SK-N-SH (cell line): ENCODE results near the gene UNK. TPM values are rescaled to one million over a fixed set of nuclear protein-coding genes. Genes with fewer than 3 reads are reported as not detected.
A peak's percentile ranks its signal among the peaks of the same experiment; 100 is the strongest.

Source experiments
- CTCF ChIA-PET: fragments of 300-600, 350-600 bp; formaldehyde crosslinking; extraction: SDS; loops from one replicate; lab custom pipeline; 2021; lab: Yijun Ruan, JAX
- POLR2A ChIA-PET: fragments of 350-600 bp; sonication (Branson Sonifier 250); formaldehyde crosslinking; extraction: SDS; loops from one replicate; lab custom pipeline; 2020; ENCODE audit warnings: antibody characterized with exemption, inconsistent platforms; lab: Yijun Ruan, JAX
- DNase-seq: peaks from one replicate; pipeline ENCODE4 v3.0.0; 2012
- H2AFZ ChIP-seq: fragments of 200-600 bp; sonication (generic); 2 replicates; pipeline ENCODE4 v1.8.1; 2016; ENCODE audit warnings: antibody characterized with exemption, mild to moderate bottlenecking, low read depth
- H3F3A ChIP-seq: fragments of 200-600 bp; sonication (generic); replicated peaks from 2 replicates; pipeline ENCODE3; 2016; ENCODE audit warnings: antibody characterized with exemption, mild to moderate bottlenecking; ENCODE audit not compliant: insufficient read depth
- H3K27ac ChIP-seq, 2 experiments: fragments of 200-500 bp in 1 of 2; fragments of 200-600 bp in 1 of 2; sonication (Bioruptor generic) in 1 of 2; sonication (generic), shearing (Covaris generic) in 1 of 2; 2 replicates each; pipeline versions ENCODE4 v1.5.1 to v1.6.1; 2014 to 2016; ENCODE audit warnings: low read depth in 2 of 2, inconsistent platforms in 1 of 2, low read length in 1 of 2, mild to moderate bottlenecking in 1 of 2, mixed read lengths in 1 of 2
- H3K27me3 ChIP-seq: fragments of 200-600 bp; sonication (generic), shearing (Covaris generic); 2 replicates; pipeline ENCODE4 v1.6.1; 2016; ENCODE audit warnings: mixed run types; ENCODE audit not compliant: insufficient read depth
- H3K36me3 ChIP-seq, 2 experiments: fragments of 200-500 bp in 1 of 2; fragments of 200-600 bp in 1 of 2; sonication (Bioruptor generic) in 1 of 2; sonication (generic) in 1 of 2; replicated peaks in 1 of 2; 2 replicates each; pipeline versions ENCODE3 to v1.5.1; 2014 to 2016; ENCODE audit warnings: low read length in 1 of 2, mild to moderate bottlenecking in 1 of 2; ENCODE audit not compliant: insufficient read depth in 2 of 2, control insufficient read depth in 1 of 2
- H3K4me1 ChIP-seq, 2 experiments: fragments of 200-500 bp in 1 of 2; fragments of 200-600 bp in 1 of 2; sonication (Bioruptor generic) in 1 of 2; sonication (generic), shearing (Covaris generic) in 1 of 2; 2 replicates each; pipeline versions ENCODE4 v1.5.1 to v1.6.1; 2014 to 2016; ENCODE audit warnings: low read depth in 1 of 2, low read length in 1 of 2, mixed run types in 1 of 2; ENCODE audit not compliant: insufficient read depth in 2 of 2, control insufficient read depth in 1 of 2
- H3K4me2 ChIP-seq: fragments of 200-600 bp; sonication (generic), shearing (Covaris generic); 2 replicates; pipeline ENCODE4 v1.6.1; 2017; ENCODE audit warnings: mixed run types
- H3K4me3 ChIP-seq, 2 experiments: fragments of 200-500 bp in 1 of 2; fragments of 200-600 bp in 1 of 2; sonication (Bioruptor generic) in 1 of 2; sonication (generic), shearing (Covaris generic) in 1 of 2; 2 replicates each; pipeline versions ENCODE4 v1.5.1 to v1.8.1; 2014 to 2016; ENCODE audit warnings: low read depth in 2 of 2, inconsistent platforms in 1 of 2, low read length in 1 of 2, mild to moderate bottlenecking in 1 of 2, mixed read lengths in 1 of 2, moderate library complexity in 1 of 2
- H3K79me2 ChIP-seq: fragments of 200-600 bp; sonication (generic); 2 replicates; pipeline ENCODE4 v1.8.1; 2017; ENCODE audit warnings: mild to moderate bottlenecking; ENCODE audit not compliant: insufficient read depth
- H3K9ac ChIP-seq: fragments of 200-600 bp; sonication (generic); 2 replicates; pipeline ENCODE4 v1.6.1; 2017; ENCODE audit warnings: mixed run types
- H3K9me2 ChIP-seq: fragments of 200-600 bp; sonication (generic); 2 replicates; pipeline ENCODE4 v1.6.1; 2017; ENCODE audit warnings: mixed run types
- H3K9me3 ChIP-seq: fragments of 200-600 bp; sonication (generic); 2 replicates; pipeline ENCODE4 v1.6.1; 2017; ENCODE audit warnings: mixed run types, mild to moderate bottlenecking, moderate library complexity
- H4K20me1 ChIP-seq: fragments of 200-600 bp; sonication (generic); 2 replicates; pipeline ENCODE4 v1.6.1; 2017; ENCODE audit warnings: mild to moderate bottlenecking, mixed run types; ENCODE audit not compliant: insufficient read depth
- CHD2 ChIP-seq: fragments of 150-350 bp; IDR thresholded peaks from 2 replicates; pipeline ENCODE4 v1.6.1; 2018; ENCODE audit warnings: low read length; ENCODE audit not compliant: partially characterized antibody
- EZH2phosphoT487 ChIP-seq: fragments of 200-600 bp; sonication (generic); IDR thresholded peaks from 2 replicates; pipeline ENCODE4 v1.6.1; 2017; ENCODE audit warnings: low read depth, mixed run types, mild to moderate bottlenecking, antibody characterized with exemption, moderate library complexity, borderline replicate concordance
- FOXJ3 ChIP-seq: sonication (generic); formaldehyde crosslinking; IDR thresholded peaks from 2 replicates; pipeline ENCODE4 v1.5.1; 2020; ENCODE audit warnings: mild to moderate bottlenecking, missing genetic modification reagents
- GABPA ChIP-seq: IDR thresholded peaks from 2 replicates; pipeline ENCODE4 v1.4.0; 2012; ENCODE audit warnings: low read depth, mild to moderate bottlenecking
- GATA2 ChIP-seq: sonication (generic); formaldehyde crosslinking; IDR thresholded peaks from 2 replicates; pipeline ENCODE4 v1.5.0; 2020; ENCODE audit warnings: mild to moderate bottlenecking, missing genetic modification reagents
- MEF2A ChIP-seq: IDR thresholded peaks from 2 replicates; pipeline ENCODE4 v1.4.0; 2012; ENCODE audit warnings: low read depth, borderline replicate concordance
- MXI1 ChIP-seq: IDR thresholded peaks from 2 replicates; pipeline ENCODE4 v1.6.1; 2012; ENCODE audit warnings: mild to moderate bottlenecking, low read depth, low read length, improper control_type of control experiment
- RAD21 ChIP-seq: IDR thresholded peaks from 2 replicates; pipeline ENCODE4 v1.6.1; 2012; ENCODE audit warnings: mild to moderate bottlenecking, low read length
- RCOR1 ChIP-seq: fragments of 150-350 bp; IDR thresholded peaks from 2 replicates; pipeline ENCODE4 v1.6.1; 2017; ENCODE audit warnings: antibody characterized with exemption, low read length
- RXRA ChIP-seq: IDR thresholded peaks from 2 replicates; pipeline ENCODE4 v1.4.0; 2012; ENCODE audit warnings: low read depth, mild to moderate bottlenecking, borderline replicate concordance
- SIN3A ChIP-seq: IDR thresholded peaks from 2 replicates; pipeline ENCODE4 v1.6.1; 2012; ENCODE audit warnings: low read depth, mild to moderate bottlenecking, low read length, moderate library complexity, borderline replicate concordance
- SMC3 ChIP-seq: IDR thresholded peaks from 2 replicates; pipeline ENCODE4 v1.6.1; 2012; ENCODE audit warnings: low read depth, low read length, improper control_type of control experiment
- TAF1 ChIP-seq: IDR thresholded peaks from 2 replicates; pipeline ENCODE4 v1.6.1; 2012; ENCODE audit warnings: low read depth, mild to moderate bottlenecking, low read length, moderate library complexity, borderline replicate concordance
- TCF12 ChIP-seq: IDR thresholded peaks from 2 replicates; pipeline ENCODE4 v1.4.0; 2012
- TEAD4 ChIP-seq: IDR thresholded peaks from 2 replicates; pipeline ENCODE4 v1.4.0; 2012; ENCODE audit warnings: mild to moderate bottlenecking, borderline replicate concordance; ENCODE audit not compliant: insufficient read depth
- WGBS: methylation state at CpG from one replicate; pipeline ENCODE4 v1.1.6; 2017; ENCODE audit warnings: low lambda C conversion rate; 5-methylcytosine and 5-hydroxymethylcytosine counted together
- polyA plus RNA-seq, 3 experiments: library from polyadenylated mRNA; depleted of rRNA; stranded (reverse); fragments of >200 nt; gene quantifications; 2 replicates each; pipeline ENCODE4 v1.2.3, GENCODE V29; 2012
- TF ChIP-seq, protein P1 (sequence below): IDR thresholded peaks from 2 replicates; pipeline ENCODE4 v1.4.0; 2012; ENCODE audit warnings: low read depth, borderline replicate concordance
- TF ChIP-seq, protein P2 (sequence below): IDR thresholded peaks from 2 replicates; pipeline ENCODE4; 2012
- TF ChIP-seq, protein P3 (sequence below): IDR thresholded peaks from 2 replicates; pipeline ENCODE4 v1.4.0; 2012; ENCODE audit warnings: low read depth
- TF ChIP-seq, protein P4 (sequence below): fragments of 200-600 bp; sonication (generic); IDR thresholded peaks from 2 replicates; pipeline ENCODE4 v1.6.1; 2017; ENCODE audit warnings: antibody characterized with exemption, mild to moderate bottlenecking, moderate library complexity
- TF ChIP-seq, protein P5 (sequence below): IDR thresholded peaks from 2 replicates; pipeline ENCODE4 v1.4.0; 2012; ENCODE audit warnings: low read depth, borderline replicate concordance

The UNK gene
- polyA plus RNA-seq, 1 of the 3 experiments (the other 2 are of a cell fraction) = 24.8 TPM

DNA sequence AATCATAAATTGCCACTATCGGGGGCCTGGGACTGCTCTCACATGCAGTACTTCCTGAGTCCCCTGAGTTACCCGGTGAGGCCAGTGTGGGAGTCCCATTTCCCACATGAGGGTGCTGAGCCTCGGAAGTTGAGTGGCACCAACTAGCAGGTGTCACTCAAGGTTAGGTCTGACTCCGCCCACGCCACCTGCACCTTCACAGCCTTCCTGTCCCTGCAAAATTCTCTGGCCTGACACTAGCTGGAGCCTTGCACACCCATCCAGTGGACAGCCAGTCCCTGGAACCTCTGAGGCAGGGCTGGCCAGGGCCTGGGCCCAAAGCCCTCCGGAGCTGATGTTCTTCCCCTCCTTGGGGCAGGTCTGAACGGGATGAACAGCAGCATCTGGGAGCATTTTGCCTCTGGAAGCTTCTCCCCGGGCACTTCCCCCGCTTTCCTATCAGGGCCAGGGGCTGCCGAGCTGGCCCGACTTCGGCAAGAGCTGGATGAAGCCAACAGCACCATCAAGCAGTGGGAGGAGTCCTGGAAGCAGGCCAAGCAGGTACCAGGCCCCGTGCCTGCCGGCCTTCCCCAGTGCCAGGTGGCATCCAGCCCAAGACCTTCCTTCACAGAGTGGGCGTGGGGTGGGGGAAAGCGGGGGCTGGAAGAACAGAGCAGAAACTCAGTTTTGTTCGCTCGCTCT lies 37.7 kb downstream of the UNK start (continued):
- no peak for TF ChIP-seq MEF2A
- TF ChIP-seq MXI1 = 0 out of 2 replicates have a peak, but pooled peaks have one; percentile 22
- no peak for TF ChIP-seq SIN3A
- no peak for TF ChIP-seq TCF12
- no peak for TF ChIP-seq TEAD4
- TF ChIP-seq FOXJ3 = no peak
- TF ChIP-seq RCOR1 = no peak
- TF ChIP-seq, all 33 proteins: peak for 2

DNA sequence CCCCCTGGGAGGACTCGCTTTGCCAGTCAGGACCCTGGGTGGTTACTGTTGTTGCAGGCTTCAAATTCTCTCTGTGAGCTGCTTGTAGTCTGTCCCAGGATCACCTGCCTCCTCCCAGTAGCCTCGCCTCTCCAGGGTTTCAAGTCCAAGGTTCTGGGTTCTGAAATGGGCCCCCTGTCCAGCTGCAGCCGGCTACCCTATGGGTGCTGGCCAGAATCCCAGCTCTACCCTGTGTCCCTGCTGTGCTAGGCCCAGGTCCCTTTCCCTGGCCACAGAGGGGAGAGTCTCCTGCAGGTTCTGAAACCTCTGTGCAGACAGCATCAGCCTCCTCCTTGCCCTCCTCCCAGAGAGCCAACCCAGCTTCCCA lies 38.2 kb downstream of the UNK start:
- ChIA-PET CTCF (interaction anchor here (1.3 to 11.0 kb wide), 12 partner anchors 11 to 75 kb away, joined by 3 to 111 read pairs (median 7); partner anchors contain the start of gene WBP2), POLR2A (interaction anchor here (1.1 to 4.7 kb wide), 4 partner anchors 22 to 47 kb away, joined by 3 to 31 read pairs (median 6); a partner anchor contains a TSS)
- Histone ChIP-seq H2AFZ (no peak overlapping the region), H3K27me3 (no peaks in the 10 kb centered on the region), H3K4me3 (no peak overlapping the region), H3F3A (peaks cover 7% of the 10 kb centered on the region), H3K27ac (peak overlapping the region in 1 of 2 experiments; percentile 0; a peak in 1 of 4 replicates), H3K4me1 (peaks cover 2 to 37% of the 10 kb centered on the region in 2 experiments; a peak in 1 of 4 replicates), H3K9ac (no peak overlapping the region), H3K9me2 (no peaks in the 10 kb centered on the region), H3K9me3 (no peaks in the 10 kb centered on the region), H3K4me2 (no peak overlapping the region), H3K79me2 (no peaks in the 10 kb centered on the region), H4K20me1 (no peaks in the 10 kb centered on the region), H3K36me3 (peaks cover 4 to 64% of the 10 kb centered on the region in 2 experiments)
- no peak for DNase-seq
- WGBS = 71% methylated on average over 2 of the region's 3 CpGs
- TF ChIP-seq, protein P1, sequence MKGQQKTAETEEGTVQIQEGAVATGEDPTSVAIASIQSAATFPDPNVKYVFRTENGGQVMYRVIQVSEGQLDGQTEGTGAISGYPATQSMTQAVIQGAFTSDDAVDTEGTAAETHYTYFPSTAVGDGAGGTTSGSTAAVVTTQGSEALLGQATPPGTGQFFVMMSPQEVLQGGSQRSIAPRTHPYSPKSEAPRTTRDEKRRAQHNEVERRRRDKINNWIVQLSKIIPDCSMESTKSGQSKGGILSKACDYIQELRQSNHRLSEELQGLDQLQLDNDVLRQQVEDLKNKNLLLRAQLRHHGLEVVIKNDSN = no peak
- no peak for TF ChIP-seq SMC3
- no peak for TF ChIP-seq SIN3A
- TF ChIP-seq RCOR1 = no peak
- TF ChIP-seq, protein P2, sequence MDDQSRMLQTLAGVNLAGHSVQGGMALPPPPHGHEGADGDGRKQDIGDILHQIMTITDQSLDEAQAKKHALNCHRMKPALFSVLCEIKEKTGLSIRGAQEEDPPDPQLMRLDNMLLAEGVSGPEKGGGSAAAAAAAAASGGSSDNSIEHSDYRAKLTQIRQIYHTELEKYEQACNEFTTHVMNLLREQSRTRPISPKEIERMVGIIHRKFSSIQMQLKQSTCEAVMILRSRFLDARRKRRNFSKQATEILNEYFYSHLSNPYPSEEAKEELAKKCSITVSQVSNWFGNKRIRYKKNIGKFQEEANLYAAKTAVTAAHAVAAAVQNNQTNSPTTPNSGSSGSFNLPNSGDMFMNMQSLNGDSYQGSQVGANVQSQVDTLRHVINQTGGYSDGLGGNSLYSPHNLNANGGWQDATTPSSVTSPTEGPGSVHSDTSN = no peak
- no peak for TF ChIP-seq TAF1
- no peak for TF ChIP-seq TCF12
- no peak for TF ChIP-seq RAD21
- no peak for TF ChIP-seq RXRA
- TF ChIP-seq, protein P3, sequence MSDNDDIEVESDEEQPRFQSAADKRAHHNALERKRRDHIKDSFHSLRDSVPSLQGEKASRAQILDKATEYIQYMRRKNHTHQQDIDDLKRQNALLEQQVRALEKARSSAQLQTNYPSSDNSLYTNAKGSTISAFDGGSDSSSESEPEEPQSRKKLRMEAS = no peak
- TF ChIP-seq CHD2 = no peak
- TF ChIP-seq FOXJ3 = no peak
- TF ChIP-seq EZH2phosphoT487 = no peak
- TF ChIP-seq GABPA = no peak
- TF ChIP-seq GATA2 (CRISPR knock-in tag) = no peak
- TF ChIP-seq, protein P4, sequence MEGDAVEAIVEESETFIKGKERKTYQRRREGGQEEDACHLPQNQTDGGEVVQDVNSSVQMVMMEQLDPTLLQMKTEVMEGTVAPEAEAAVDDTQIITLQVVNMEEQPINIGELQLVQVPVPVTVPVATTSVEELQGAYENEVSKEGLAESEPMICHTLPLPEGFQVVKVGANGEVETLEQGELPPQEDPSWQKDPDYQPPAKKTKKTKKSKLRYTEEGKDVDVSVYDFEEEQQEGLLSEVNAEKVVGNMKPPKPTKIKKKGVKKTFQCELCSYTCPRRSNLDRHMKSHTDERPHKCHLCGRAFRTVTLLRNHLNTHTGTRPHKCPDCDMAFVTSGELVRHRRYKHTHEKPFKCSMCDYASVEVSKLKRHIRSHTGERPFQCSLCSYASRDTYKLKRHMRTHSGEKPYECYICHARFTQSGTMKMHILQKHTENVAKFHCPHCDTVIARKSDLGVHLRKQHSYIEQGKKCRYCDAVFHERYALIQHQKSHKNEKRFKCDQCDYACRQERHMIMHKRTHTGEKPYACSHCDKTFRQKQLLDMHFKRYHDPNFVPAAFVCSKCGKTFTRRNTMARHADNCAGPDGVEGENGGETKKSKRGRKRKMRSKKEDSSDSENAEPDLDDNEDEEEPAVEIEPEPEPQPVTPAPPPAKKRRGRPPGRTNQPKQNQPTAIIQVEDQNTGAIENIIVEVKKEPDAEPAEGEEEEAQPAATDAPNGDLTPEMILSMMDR = no peak
- TF ChIP-seq, protein P5, sequence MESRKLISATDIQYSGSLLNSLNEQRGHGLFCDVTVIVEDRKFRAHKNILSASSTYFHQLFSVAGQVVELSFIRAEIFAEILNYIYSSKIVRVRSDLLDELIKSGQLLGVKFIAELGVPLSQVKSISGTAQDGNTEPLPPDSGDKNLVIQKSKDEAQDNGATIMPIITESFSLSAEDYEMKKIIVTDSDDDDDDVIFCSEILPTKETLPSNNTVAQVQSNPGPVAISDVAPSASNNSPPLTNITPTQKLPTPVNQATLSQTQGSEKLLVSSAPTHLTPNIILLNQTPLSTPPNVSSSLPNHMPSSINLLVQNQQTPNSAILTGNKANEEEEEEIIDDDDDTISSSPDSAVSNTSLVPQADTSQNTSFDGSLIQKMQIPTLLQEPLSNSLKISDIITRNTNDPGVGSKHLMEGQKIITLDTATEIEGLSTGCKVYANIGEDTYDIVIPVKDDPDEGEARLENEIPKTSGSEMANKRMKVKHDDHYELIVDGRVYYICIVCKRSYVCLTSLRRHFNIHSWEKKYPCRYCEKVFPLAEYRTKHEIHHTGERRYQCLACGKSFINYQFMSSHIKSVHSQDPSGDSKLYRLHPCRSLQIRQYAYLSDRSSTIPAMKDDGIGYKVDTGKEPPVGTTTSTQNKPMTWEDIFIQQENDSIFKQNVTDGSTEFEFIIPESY = no peak
- TF ChIP-seq MXI1 = no peak
